Stimulated activated CD4-positive, alpha-beta T cell treated with anti-CD3 and anti-CD28 coated beads, Interleukin-15, amount 100 ng/mL, for 1 hour (primary cell): ENCODE measurements around the gene PIGN.

ENCODE experiments used
- DNase-seq, 2 donors: peaks; one replicate each; pipeline ENCODE4 v3.0.0-alpha.2; 2020; ENCODE audit warnings: low read depth in 1 of 2, low spot score in 1 of 2

Gene PIGN

GRCh38 chr18:62122330-62122729, 64.5 kb downstream of the PIGN start:
- no peak for DNase-seq

- DNase-seq: no peak
Observed at GRCh38 chr18:62119884-62120283, 67.0 kb downstream of the PIGN start.

DNA sequence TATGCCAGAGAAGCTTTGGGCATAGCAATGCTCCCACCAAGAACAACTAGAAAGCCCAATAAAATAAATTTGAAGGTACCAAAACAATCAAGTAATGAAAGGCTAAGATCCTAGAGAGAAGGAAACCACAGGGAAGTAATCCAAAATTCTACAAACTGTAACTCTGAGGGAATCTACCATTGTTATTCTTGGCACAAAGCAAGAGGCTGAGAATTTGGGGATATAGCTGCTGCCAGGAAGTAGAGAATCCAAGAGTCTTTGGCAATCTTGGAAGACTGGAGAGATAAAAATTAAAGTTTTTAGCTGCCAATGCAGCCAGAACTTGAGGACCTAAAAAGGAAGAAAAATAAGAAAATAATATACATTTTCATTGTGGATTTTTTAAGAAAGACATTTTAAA, 68.5 kb downstream of the PIGN start:
- no peak for DNase-seq

GRCh38 chr18:62109676-62110075, 77.2 kb downstream of the PIGN start:
- no peak for DNase-seq

DNA sequence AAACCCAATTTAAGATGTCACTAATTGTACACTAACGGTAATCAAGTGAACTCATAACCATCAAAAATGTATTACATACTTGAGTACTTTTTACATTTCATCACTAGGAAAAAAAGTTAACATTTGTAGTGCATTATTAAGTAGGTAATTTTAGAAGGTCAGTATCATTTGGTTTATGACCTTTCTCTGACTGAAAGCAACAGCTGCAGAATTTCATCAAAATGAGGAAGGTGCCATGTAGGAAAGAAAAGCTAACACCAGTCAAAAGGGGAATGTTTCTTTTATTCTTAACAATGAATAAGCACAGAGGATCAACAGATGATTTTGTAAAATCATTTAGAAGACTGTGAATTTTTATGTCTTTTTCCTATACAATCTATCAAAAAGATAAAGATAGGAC, 79.0 kb downstream of the PIGN start:
- no peak for DNase-seq

- no peak for DNase-seq
Observed at GRCh38 chr18:62106271-62106670, 80.6 kb downstream of the PIGN start.

GRCh38 chr18:62105376-62105775, 81.5 kb downstream of the PIGN start:
- DNase-seq: no peak

DNA sequence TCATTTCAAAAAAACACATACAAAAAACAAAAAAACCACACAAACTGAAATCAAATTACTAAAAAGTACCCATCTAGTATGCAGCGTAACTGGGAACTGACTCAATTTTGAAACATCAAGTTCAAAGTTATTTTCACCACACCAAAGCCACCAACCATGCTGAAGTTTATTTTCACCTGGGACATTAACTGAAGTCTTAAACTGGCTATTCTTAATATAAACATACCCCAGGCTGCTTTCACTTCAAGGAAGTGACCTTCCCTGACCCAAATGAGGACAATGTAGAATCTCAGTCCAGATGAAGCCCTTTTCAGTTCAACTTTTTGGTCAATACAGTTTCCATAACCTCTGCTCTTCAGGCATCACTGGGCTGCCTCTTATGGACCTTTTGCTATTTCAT, 84.6 kb downstream of the PIGN start:
- DNase-seq: no peak

GRCh38 chr18:62101321-62101721, 85.5 kb downstream of the PIGN start:
- no peak for DNase-seq

GRCh38 chr18:62098960-62099359, 87.9 kb downstream of the PIGN start:
- no peak for DNase-seq

- no peak for DNase-seq
Observed at GRCh38 chr18:62097698-62098097, 89.2 kb downstream of the PIGN start.

GRCh38 chr18:62091487-62092120, 95.3 kb downstream of the PIGN start:
- no peak for DNase-seq

DNA sequence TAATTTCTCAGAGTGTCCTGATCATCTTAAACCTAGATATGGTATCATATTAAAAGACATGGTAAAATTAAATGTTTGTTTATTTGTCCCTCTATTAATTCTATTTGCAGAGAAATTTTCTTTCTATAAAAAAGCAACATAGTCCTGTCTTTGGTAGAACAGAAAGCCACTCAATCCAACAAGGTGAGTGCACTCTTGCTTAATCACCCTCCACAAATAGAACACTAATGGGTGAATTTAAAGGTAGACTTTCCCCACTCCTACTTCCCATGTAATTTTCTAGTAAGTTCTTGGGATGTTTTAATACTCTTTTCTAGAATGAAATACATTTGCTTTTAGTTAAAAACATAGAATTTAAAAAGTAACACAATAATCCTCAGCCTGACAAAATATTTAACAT, 97.7 kb downstream of the PIGN start:
- no peak for DNase-seq

GRCh38 chr18:62088156-62088555, 98.7 kb downstream of the PIGN start:
- no peak for DNase-seq

GRCh38 chr18:62085756-62086155, 101.1 kb downstream of the PIGN start:
- no peak for DNase-seq

DNA sequence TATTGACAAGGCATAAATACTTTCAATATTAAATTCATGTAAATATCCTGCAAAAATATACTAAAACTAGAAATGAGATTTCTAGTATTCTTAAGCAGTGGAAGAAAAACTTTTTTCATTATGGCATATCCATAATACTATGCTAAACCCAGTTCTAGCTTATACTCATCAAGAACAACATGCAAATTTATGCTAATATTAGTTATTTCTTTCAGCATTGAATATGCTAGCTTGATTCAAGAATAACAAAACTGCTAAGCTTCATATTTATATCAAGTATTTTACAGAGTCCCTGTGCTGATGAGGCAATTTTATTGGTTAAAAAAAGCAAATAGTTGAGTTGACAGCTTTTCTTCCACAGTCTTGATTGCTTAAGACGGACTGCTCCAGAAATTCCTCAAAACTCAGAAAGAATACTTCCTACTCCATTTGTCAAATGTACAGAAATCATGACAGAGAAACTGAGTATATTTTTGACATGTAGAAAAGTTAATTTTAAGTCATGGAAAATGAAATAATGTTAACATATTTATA, 105.0 kb downstream of the PIGN start:
- DNase-seq: no peak

GRCh38 chr18:62081248-62081647, 105.6 kb downstream of the PIGN start:
- DNase-seq: no peak

DNA sequence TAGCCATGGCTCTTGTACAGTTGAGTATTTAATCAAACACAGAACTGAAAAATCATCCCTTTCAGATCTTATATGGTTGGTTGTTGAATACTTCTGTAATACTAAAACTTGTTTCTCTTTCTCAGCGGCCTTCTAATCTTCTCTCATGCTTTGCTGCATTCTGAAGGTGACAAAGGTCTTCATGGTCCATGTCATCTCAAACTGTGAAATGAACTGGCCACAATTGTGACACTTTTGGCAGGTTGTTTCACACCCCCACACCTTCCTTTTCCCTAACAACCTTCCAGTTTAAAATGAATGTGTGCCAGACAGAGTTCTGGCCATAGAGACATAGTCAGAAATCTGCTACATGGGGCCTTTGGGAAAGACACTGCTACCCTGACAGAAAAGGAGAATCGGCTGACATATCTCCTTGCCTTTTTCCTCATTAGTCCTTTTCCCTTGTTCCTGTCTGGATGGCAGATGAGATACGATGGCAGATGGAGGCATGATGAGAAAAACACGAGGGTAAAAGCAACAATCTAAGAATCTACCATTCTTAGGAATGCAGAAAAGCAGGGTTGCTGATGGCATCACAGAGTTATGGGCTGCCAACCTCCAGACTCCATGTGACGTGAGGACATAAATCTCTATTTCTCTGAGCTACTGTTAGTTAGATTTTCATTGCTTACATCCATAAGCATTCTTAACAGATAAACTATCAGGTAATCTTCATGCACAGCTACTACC, 106.5 kb downstream of the PIGN start:
- DNase-seq: no peak

- no peak for DNase-seq
Observed at GRCh38 chr18:62073461-62074281, 113.2 kb downstream of the PIGN start.

GRCh38 chr18:62072370-62072769, 114.5 kb downstream of the PIGN start:
- no peak for DNase-seq

DNA sequence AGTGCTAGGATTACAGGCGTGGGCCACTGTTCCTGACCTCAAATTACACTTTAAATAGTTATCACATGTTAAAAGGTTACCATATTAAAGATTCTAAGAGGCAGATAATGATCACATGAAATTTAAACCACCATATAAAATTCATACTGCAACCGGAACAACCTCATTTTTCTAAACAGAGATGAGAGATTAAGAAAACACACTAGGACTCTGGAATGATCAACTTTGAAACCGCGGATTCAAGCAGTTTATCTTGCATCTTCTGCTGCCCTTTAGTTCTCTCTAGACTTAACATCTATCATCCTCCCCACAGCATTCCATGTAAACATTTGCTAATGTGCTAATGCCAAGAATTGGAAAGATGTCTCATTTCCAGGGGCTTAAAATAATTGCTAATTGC, 115.8 kb downstream of the PIGN start:
- DNase-seq: no peak

DNA sequence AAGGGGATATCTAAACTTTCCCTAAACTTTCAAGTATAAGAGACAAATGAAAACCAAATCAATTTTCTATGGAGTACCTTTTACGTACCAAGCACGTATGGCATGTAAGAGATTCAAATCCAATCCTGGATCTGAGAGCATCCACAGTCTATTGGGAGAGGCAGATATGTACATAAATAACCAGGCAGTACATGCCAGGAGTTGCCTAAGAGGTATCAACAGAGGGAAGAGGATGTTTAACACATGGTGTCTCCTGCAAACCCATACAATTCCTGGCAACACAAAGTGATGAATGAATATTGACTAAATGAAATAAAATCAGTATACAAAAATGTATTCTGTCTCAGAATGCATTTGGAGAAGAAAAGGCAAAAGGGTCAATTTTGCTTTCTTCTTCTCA, 116.6 kb downstream of the PIGN start:
- DNase-seq: no peak
